ENCODE results near the gene ABL2. TPM values are rescaled to one million over a fixed set of nuclear protein-coding genes. Genes with fewer than 3 reads are reported as not detected.

The ABL2 gene
- total and polyA plus RNA-seq, 9 of the 15 experiments (the other 6 are each of a cell fraction or from before 2014, with no cell fraction given) = 1.4 to 15.0 (median 8.6) TPM

GRCh38 chr1:179081687-179082332 is 147.7 kb downstream of the ABL2 start, which contains the start of gene TOR3A (continued):
- TF ChIP-seq ZBTB11 (CRISPR knock-in tag; IDR thresholded peaks at IDR 0.05) = peak in 2 of 3 experiments; percentile 78 to 87; a peak in 3 of 6 replicates
- TF ChIP-seq ZNF324 (CRISPR knock-in tag; IDR thresholded peaks at IDR 0.05) = no peak
- peak; percentile 64; the same call in 1 of the 2 replicates for TF ChIP-seq ZFP91 (CRISPR knock-in tag; IDR thresholded peaks at IDR 0.05)
- no peak for TF ChIP-seq TSC22D4 (tag; IDR thresholded peaks at IDR 0.05)
- no peak for TF ChIP-seq NCOA4 (IDR thresholded peaks at IDR 0.05; ENCODE audit: partially characterized antibody)
- 0 out of 2 replicates have a peak, but pooled peaks have one; percentile 83 for TF ChIP-seq ZNF282 (CRISPR knock-in tag; IDR thresholded peaks at IDR 0.05)
- TF ChIP-seq RNF219 (CRISPR knock-in tag; IDR thresholded peaks at IDR 0.05) = no peak
- peak in 1 of 2 experiments; percentile 68; a peak in 2 of 4 replicates for TF ChIP-seq SIN3A (IDR thresholded peaks at IDR 0.05; ENCODE audit: borderline replicate concordance in 2 of 2, control insufficient read depth in 1 of 2, low read depth in 2 of 2, low read length in 2 of 2)
- TF ChIP-seq TFAP4 (CRISPR knock-in tag; IDR thresholded peaks at IDR 0.05; ENCODE audit: borderline replicate concordance) = peak; percentile 82
- TF ChIP-seq HOMEZ (CRISPR knock-in tag; IDR thresholded peaks at IDR 0.05) = no peak
- TF ChIP-seq NFE2L1 (tag; IDR thresholded peaks at IDR 0.05; ENCODE audit: borderline replicate concordance, low read depth) = no peak
- 0 out of 2 replicates have a peak, but pooled peaks have one; percentile 89 for TF ChIP-seq ZNF232 (CRISPR knock-in tag; IDR thresholded peaks at IDR 0.05)
- no peak for TF ChIP-seq POLR3A (IDR thresholded peaks at IDR 0.05; ENCODE audit: borderline replicate concordance, extremely low read depth, insufficient read depth, insufficient read length)
- peak; percentile 91 for TF ChIP-seq MEIS2 (IDR thresholded peaks at IDR 0.05; ENCODE audit: partially characterized antibody)
- no peak for TF ChIP-seq RHOXF2B (CRISPR knock-in tag; conservative IDR thresholded peaks at IDR 0.05)
- TF ChIP-seq SMC3 (conservative IDR thresholded peaks at IDR 0.05; ENCODE audit: insufficient read depth, low read depth, low read length) = no peak
